ENCODE results near the gene EMP1.
A peak's percentile ranks its signal among the peaks of the same experiment; 100 is the strongest.

The EMP1 gene

GRCh38 chr12:13223179-13223804 is 26.8 kb downstream of the EMP1 start:
- DNase-seq (ENCODE audit: low read depth) = peak; percentile 78

- DNase-seq (ENCODE audit: low read depth) = no peak
Observed at GRCh38 chr12:13223941-13224340, 27.4 kb downstream of the EMP1 start.

- no peak for DNase-seq (ENCODE audit: low read depth)
Observed at GRCh38 chr12:13227191-13227590, 30.7 kb downstream of the EMP1 start.

GRCh38 chr12:13228579-13228978 is 32.1 kb downstream of the EMP1 start:
- no peak for DNase-seq (ENCODE audit: low read depth)

DNA sequence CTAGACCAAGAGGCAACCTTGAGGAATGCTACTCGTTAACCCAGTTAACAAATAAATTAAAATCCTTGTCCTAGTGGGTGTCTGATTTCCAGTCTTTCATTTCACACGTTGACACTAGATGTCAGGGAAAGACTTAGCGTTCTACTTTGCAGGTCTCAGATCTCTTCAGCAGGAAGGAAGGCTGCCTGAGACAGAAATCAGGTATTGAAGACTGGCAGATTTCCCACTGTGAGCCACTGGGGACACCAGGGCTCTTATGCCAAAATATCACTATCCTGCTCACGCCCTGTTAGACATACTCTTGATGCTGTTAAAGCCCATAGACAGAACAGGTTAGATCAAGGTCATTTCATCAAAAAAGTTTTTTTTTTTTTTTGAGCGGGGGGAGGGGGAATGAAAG is 33.0 kb downstream of the EMP1 start:
- no peak for DNase-seq (ENCODE audit: low read depth)

DNA sequence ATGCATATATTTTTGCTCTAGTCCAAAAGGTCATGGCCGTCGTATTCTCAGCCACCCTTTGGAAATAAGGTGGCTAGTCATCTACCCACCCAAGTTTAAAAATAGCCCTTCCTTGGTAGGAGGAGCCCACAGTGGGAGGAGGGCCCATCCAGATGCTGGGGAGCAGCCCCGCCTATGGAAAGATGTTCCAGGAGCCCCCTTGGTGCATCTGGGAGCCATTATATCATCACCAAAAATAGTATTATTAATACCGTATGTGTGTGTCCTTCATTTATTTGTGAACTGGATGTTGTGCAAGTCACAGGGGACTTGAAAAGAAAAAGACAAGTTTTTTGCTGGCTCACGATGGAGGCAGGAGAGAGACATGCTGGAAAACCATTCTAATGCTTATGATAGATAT is 34.0 kb downstream of the EMP1 start:
- no peak for DNase-seq (ENCODE audit: low read depth)

DNA sequence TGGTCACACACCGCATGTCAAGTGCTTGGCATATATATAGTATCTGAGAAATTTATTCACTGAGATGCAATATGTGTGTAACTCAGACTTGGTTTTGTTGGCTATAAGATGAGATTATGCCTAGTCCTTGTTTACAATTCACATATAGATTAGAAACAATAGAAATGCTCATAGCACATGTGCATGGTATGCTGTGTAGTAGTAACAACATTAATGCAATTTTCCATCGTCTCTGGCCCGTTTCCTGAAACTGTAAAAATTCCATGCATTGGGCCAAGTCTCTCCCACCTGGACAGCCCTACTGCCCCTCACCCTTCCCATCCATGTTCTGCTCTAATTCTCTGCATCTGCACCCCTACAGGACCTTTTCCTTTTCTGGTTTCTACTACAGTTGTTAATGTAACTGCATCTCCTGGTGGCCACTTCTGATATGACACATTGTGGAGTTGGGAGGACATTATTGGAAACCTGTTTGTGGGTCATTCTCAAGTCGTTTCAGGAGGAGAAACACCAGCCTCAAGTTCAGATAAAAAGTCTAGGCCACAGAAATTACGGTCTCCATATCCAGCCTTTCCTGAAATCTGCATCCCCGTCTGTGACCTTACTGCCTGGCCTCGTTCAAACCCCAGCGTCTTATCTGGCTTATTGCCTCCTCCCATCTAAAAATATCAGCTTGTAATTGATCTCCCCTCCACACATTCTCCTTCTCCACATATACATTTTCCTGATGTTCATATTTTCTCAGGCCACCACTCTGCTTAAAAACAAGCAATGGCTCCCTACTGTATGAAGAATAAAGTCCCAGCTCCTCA is 37.5 kb downstream of the EMP1 start:
- no peak for DNase-seq (ENCODE audit: low read depth)

DNA sequence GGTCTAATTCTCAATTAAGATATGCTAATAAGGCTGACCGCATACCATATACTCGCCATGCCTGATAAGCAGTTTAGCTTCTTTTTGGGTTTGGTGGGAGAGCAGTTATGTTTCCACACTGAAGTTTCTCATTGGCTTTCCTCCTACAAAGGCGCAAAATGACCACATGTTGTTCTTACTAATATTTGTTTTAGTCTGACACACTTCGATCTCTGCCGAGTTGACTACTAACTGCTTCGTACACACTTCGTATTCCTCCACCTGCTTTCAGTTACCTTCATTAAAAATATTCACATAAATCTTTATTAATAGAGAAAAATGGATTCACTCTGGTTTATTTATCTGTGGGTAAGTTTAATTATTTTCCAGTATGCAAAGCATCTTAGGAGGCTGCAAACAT is 41.7 kb downstream of the EMP1 start:
- DNase-seq (ENCODE audit: low read depth) = no peak

DNA sequence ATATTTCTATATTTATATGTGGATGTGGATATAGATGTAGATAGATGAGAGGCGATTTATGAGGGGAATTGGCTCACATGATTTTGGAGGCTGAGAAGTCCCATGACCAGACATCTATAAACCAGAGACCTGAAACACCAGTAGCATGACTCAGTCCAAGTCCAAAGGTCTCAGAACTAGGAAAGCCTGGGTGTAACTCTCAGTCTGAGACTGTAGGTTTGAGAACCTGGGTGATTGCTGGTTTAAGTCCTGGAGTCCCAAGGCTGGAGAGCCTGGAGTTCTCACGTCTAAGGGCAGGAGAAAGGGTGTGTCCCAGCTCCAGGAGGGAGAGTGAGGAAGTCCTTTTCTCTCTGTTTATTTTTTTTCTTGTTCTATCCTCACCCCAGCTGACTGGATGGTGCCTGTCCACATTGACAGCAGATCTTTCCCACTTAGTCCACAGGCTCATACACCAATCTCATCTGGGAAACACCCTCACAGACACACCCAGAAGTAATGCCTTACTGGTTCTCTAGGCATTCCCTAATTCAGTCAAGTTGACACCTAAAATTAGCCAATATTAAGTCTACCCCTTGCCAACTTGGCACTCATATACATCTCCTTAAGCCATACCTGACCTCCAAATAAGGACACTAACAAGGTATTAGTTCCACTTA is 45.4 kb downstream of the EMP1 start:
- no peak for DNase-seq (ENCODE audit: low read depth)

GRCh38 chr12:13242936-13243335 is 46.4 kb downstream of the EMP1 start:
- DNase-seq (ENCODE audit: low read depth) = no peak

- DNase-seq (ENCODE audit: low read depth) = no peak
Observed at GRCh38 chr12:13243516-13244070, 47.1 kb downstream of the EMP1 start.

DNA sequence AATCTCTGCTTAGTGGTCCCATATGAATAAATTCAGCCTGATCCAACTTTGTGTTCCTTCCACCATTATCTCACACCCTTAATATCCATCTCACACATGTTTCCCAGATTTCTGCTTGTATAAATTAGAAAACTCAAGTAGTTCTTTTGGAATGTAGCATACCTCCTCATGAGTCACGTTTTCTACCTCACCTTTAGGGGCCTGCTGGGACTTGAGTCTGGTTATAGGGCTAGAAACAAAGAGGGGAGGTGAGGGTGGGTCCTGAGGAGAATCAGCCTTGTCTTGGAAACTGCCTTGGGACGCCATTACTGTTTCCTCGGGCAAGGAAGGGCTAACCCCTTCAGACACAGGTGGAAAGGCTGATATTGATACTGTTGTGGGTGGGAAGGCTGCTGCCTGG is 51.1 kb downstream of the EMP1 start:
- no peak for DNase-seq (ENCODE audit: low read depth)

GRCh38 chr12:13248964-13249363 is 52.4 kb downstream of the EMP1 start:
- DNase-seq (ENCODE audit: low read depth) = no peak

DNA sequence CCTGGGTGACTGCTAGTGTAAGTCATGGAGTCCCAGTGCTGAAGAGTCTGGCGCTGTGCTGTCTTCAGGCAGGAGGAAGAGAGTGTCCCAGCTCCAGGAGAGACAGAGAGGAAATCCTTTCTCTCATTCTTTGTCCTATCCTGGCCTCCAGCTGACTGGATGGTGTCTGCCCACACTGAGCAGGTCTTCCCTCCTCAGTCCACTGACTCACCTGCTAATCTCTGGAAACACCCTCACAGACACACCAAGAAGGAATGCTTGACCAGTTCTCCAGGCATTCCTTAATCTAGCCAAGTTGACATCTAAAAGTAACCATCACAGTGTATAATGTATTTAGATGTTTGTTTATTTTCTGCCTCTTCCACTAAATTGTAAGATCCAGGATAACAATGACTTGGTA is 53.9 kb downstream of the EMP1 start:
- DNase-seq (ENCODE audit: low read depth) = peak; percentile 54

- no peak for DNase-seq (ENCODE audit: low read depth)
Observed at GRCh38 chr12:13251521-13251920, 55.0 kb downstream of the EMP1 start.

DNA sequence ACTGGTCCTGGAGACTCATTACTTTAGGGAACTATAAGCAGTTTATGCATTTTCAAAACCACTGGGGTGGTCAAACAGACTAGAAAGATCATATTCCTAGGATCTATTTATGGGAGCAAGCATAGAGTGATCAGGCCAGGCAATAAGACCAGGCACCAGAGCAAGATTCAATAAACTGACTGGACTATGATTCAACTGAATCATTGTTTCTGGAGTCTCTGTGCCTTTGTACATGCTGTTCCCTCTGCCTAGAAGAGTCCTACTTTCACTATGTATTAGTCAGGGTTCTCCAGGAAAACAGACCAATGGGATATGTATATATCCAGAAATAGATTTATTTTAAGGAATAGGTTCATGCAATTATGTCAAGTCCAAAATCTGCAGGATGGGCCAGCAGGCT is 55.5 kb downstream of the EMP1 start:
- no peak for DNase-seq (ENCODE audit: low read depth)

DNA sequence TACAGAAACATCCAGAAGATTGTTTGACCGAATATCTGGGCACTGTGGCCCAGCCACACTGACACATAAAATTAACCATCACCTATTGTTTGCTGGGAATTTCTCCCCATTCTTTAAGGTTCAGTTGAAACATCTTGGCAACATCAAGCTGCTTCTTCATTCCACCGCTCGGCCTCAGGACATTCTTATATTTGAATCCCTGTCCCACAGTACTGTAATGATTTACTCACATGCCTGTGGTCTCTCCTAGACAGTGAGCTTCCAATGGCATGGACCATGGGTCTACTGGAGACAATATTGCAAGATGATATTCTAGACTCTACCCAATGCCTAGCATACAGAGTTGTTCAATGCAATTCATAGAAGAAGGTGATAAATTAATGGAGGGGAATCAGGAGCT is 56.1 kb downstream of the EMP1 start:
- DNase-seq (ENCODE audit: low read depth) = no peak

DNA sequence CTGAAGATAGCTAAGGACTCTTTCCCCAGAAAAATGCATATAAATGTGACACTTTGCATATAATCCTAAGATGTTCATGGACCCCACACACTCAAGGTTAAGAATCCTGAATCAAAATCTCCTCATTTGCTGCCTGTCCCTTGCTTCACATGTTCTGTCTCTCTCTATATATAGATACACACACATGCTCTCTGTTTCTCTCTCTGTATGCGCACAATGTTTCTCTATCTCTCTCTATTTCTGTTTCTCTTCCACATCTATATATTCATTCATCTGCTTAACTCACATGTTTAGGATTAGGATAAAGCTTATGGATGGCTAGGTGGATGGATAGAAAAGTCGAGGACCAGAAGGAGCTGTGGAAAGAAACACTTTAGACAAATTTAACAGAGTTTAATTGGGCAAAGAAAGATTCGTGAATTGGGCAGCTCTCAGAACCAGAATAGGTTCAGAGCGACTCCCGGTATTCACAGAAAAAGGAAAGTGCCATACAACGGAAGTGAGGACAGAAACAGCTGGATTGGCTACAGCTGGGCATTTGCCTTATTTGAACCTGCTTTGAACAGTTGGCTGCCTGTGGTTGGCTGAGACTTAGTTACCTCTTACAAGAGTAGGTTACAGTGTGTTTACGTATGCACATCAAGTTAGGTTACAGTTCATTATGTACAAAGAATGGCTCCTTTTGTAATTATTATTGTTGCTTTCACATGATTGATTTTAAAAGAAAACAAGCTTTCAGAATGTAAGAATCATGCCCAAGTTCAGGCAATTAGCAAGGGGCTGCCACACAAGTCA is 57.6 kb downstream of the EMP1 start:
- no peak for DNase-seq (ENCODE audit: low read depth)

GRCh38 chr12:13255792-13256691 is 59.5 kb downstream of the EMP1 start:
- DNase-seq (ENCODE audit: low read depth) = peak; percentile 91

GRCh38 chr12:13256692-13257045 is 60.1 kb downstream of the EMP1 start:
- no peak for DNase-seq (ENCODE audit: low read depth)

- no peak for DNase-seq (ENCODE audit: low read depth)
Observed at GRCh38 chr12:13257356-13257875, 60.9 kb downstream of the EMP1 start.

All from HS-27A (cell line).